Measurements from ENCODE around the gene SYT17. TPM values are rescaled to one million over a fixed set of nuclear protein-coding genes. Genes with fewer than 3 reads are reported as not detected.
A peak's percentile ranks its signal among the peaks of the same experiment; 100 is the strongest.

SYT17 gene
- total and polyA plus RNA-seq, 7 donors: 0.08 to 0.58 (median 0.39) TPM

GRCh38 chr16:19292186-19292585, 124.1 kb downstream of the SYT17 start:
- ATAC-seq (no peak), DNase-seq (no peak)

GRCh38 chr16:19294156-19294649, 126.2 kb downstream of the SYT17 start:
- no peak overlapping the region for H3K27ac ChIP-seq
- ATAC-seq (no peak), DNase-seq (peak; percentile 49 to 51)
- no peaks in the 10 kb centered on the region for H3K36me3 ChIP-seq (ENCODE audit: insufficient read depth in 1 of 2, low read depth in 1 of 2)
- H3K4me1 ChIP-seq: no peaks in the 10 kb centered on the region
- 7 to 10% (median 8%) methylated on average over 5 of the region's 5 CpGs for WGBS, 3 donors
- no peaks in the 10 kb centered on the region for H3K27me3 ChIP-seq (ENCODE audit: insufficient read depth in 3 of 3, low read length in 2 of 3)
- TF ChIP-seq CTCF (IDR thresholded peaks at IDR 0.05): no peak
- intact Hi-C loops (cut with DNase I): no loop called here
- no peaks in the 10 kb centered on the region for H3K9me3 ChIP-seq
- H3K4me3 ChIP-seq: no peak overlapping the region

More at GRCh38 chr16:19292186-19292585, 124.1 kb downstream of the SYT17 start:
- H3K9me3 ChIP-seq: no peaks in the 10 kb centered on the region
- H3K36me3 ChIP-seq (ENCODE audit: insufficient read depth in 1 of 2, low read depth in 1 of 2): no peaks in the 10 kb centered on the region
- no peaks in the 10 kb centered on the region for H3K4me1 ChIP-seq
- H3K27ac ChIP-seq: no peak overlapping the region
- H3K4me3 ChIP-seq: no peak overlapping the region
- WGBS, 3 donors: 52 to 73% (median 59%) methylated on average over 5 of the region's 5 CpGs
- no peaks in the 10 kb centered on the region for H3K27me3 ChIP-seq (ENCODE audit: insufficient read depth in 3 of 3, low read length in 2 of 3)
- intact Hi-C loops (cut with DNase I): no loop called here
- TF ChIP-seq CTCF (IDR thresholded peaks at IDR 0.05): no peak

- Histone ChIP-seq H3K27me3 (ENCODE audit: insufficient read depth in 3 of 3, low read length in 2 of 3) (no peaks in the 10 kb centered on the region), H3K27ac (no peak overlapping the region), H3K4me1 (no peaks in the 10 kb centered on the region), H3K4me3 (no peak overlapping the region), H3K9me3 (no peaks in the 10 kb centered on the region), H3K36me3 (ENCODE audit: insufficient read depth in 1 of 2, low read depth in 1 of 2) (no peaks in the 10 kb centered on the region)
- DNase-seq (no peak), ATAC-seq (no peak)
- no peak for TF ChIP-seq CTCF (IDR thresholded peaks at IDR 0.05)
- 48% methylated on average over 2 of the region's 2 CpGs for WGBS, 3 donors
- intact Hi-C loops (cut with DNase I): no loop called here
These were observed 127.4 kb downstream of the SYT17 start for GRCh38 chr16:19295393-19295792.

- Histone ChIP-seq H3K27ac (no peak overlapping the region), H3K4me3 (no peak overlapping the region), H3K27me3 (ENCODE audit: insufficient read depth in 3 of 3, low read length in 2 of 3) (no peaks in the 10 kb centered on the region), H3K9me3 (no peaks in the 10 kb centered on the region), H3K36me3 (ENCODE audit: insufficient read depth in 1 of 2, low read depth in 1 of 2) (no peaks in the 10 kb centered on the region), H3K4me1 (no peaks in the 10 kb centered on the region)
- no peak for TF ChIP-seq CTCF (IDR thresholded peaks at IDR 0.05)
- 44 to 73% (median 56%) methylated on average over 1 of the region's 1 CpG for WGBS, 3 donors
- intact Hi-C loops (cut with DNase I): no loop called here
- ATAC-seq (no peak), DNase-seq (no peak)
These were observed 129.4 kb downstream of the SYT17 start for GRCh38 chr16:19297454-19297853.

- 68 to 74% (median 71%) methylated on average over 2 of the region's 2 CpGs for WGBS, 3 donors
- no peak for TF ChIP-seq CTCF (IDR thresholded peaks at IDR 0.05)
These were observed 131.5 kb downstream of the SYT17 start for GRCh38 chr16:19299565-19299964.

More at GRCh38 chr16:19299565-19299964, 131.5 kb downstream of the SYT17 start:
- no peaks in the 10 kb centered on the region for H3K9me3 ChIP-seq
- H3K4me3 ChIP-seq: no peak overlapping the region
- no peak overlapping the region for H3K27ac ChIP-seq
- ATAC-seq (no peak), DNase-seq (no peak)
- no peaks in the 10 kb centered on the region for H3K36me3 ChIP-seq (ENCODE audit: insufficient read depth in 1 of 2, low read depth in 1 of 2)
- H3K27me3 ChIP-seq (ENCODE audit: insufficient read depth in 3 of 3, low read length in 2 of 3): no peaks in the 10 kb centered on the region
- intact Hi-C loops (cut with DNase I): no loop called here
- H3K4me1 ChIP-seq: no peaks in the 10 kb centered on the region

All from psoas muscle (tissue), 8 donors.